D721Med (cell line): Measurements from ENCODE around the gene KRT40.

Source experiments
- DNase-seq: peaks from one replicate; pipeline ENCODE4 v3.0.0; 2011; ENCODE audit warnings: low spot score; ENCODE audit not compliant: insufficient read length
- FAIRE-seq: peaks from 2 replicates; lab custom pipeline; 2011; peaks lifted over from hg19 to GRCh38; lab: Jason Lieb, UNC
- CTCF ChIP-seq: IDR thresholded peaks from 2 replicates; pipeline ENCODE4 v1.5.1; 2012; ENCODE audit warnings: mild to moderate bottlenecking, control low read depth; ENCODE audit not compliant: insufficient read depth; ENCODE audit errors: missing control alignments

KRT40 gene

GRCh38 chr17:40956401-40957254 is 27.5 kb downstream of the KRT40 start:
- no peak for TF ChIP-seq CTCF
- DNase-seq (no peak), FAIRE-seq (no peak)

GRCh38 chr17:40953881-40954280 is 30.2 kb downstream of the KRT40 start:
- TF ChIP-seq CTCF: no peak
- FAIRE-seq (no peak), DNase-seq (no peak)

- FAIRE-seq: no peak
- no peak for TF ChIP-seq CTCF
- DNase-seq: no peak
Measured at GRCh38 chr17:40952661-40953060, 31.5 kb downstream of the KRT40 start.

GRCh38 chr17:40952154-40952553 is 32.0 kb downstream of the KRT40 start:
- DNase-seq (no peak), FAIRE-seq (no peak)
- TF ChIP-seq CTCF: no peak

- no peak for DNase-seq
- TF ChIP-seq CTCF: no peak
- FAIRE-seq: no peak
Measured at GRCh38 chr17:40951011-40951622, 33.0 kb downstream of the KRT40 start.

GRCh38 chr17:40950176-40950575 is 34.0 kb downstream of the KRT40 start:
- no peak for DNase-seq
- FAIRE-seq: no peak
- TF ChIP-seq CTCF: no peak

- FAIRE-seq: no peak
- no peak for TF ChIP-seq CTCF
- no peak for DNase-seq
Measured at GRCh38 chr17:40949418-40949817, 34.7 kb downstream of the KRT40 start.
